Gastrocnemius medialis (tissue), 4 donors: ENCODE results near the gene MGAT5B. TPM values are rescaled to one million over a fixed set of nuclear protein-coding genes. Genes with fewer than 3 reads are reported as not detected.

Experiments used
- ATAC-seq, 2 donors: fragments of 150-250 bp; one replicate each; pipeline ENCODE4 v1.9.1; 2016
- DNase-seq, 2 donors: peaks; one replicate each; pipeline ENCODE4 v3.0.0-alpha.2; 2019
- H3K27ac ChIP-seq, 4 donors: fragments of 200-600 bp; sonication (generic); 1 replicate in 1 of 4; 2 replicates in 3 of 4; pipeline ENCODE4 v1.5.1; 2016 to 2018; ENCODE audit warnings: mild to moderate bottlenecking in 2 of 4, moderate library complexity in 1 of 4
- H3K27me3 ChIP-seq, 3 donors: fragments of 200-600 bp; sonication (generic) in 2 of 3; 1 replicate in 1 of 3; 2 replicates in 2 of 3; pipeline versions ENCODE4 v1.5.1 to v1.6.0; 2016 to 2019; ENCODE audit warnings: mild to moderate bottlenecking in 1 of 3, moderate library complexity in 1 of 3
- H3K36me3 ChIP-seq, 2 donors: fragments of 200-600 bp; sonication (generic) in 1 of 2; one replicate each; pipeline ENCODE4 v1.5.1; 2017 to 2018
- H3K4me1 ChIP-seq, 2 donors: fragments of 200-600 bp; sonication (generic) in 1 of 2; one replicate each; pipeline ENCODE4 v1.5.1; 2016 to 2017; ENCODE audit warnings: mild to moderate bottlenecking in 2 of 2
- H3K4me3 ChIP-seq, 4 donors: fragments of 200-600 bp; sonication (generic) in 3 of 4; 1 replicate in 1 of 4; 2 replicates in 3 of 4; pipeline ENCODE4 v1.5.1; 2016 to 2019; ENCODE audit warnings: mild to moderate bottlenecking in 2 of 4
- H3K9me3 ChIP-seq, 3 donors: fragments of 200-600 bp; sonication (generic) in 2 of 3; 1 replicate in 1 of 3; 2 replicates in 2 of 3; pipeline ENCODE4 v1.5.1; 2016 to 2019
- CTCF ChIP-seq, 5 experiments: fragments of 450-650 bp in 3 of 5; fragments of 200-600 bp in 2 of 5; sonication (generic) in 2 of 5; IDR thresholded peaks in 4 of 5; conservative IDR thresholded peaks in 1 of 5; 1 replicate in 4 of 5; 2 replicates in 1 of 5; pipeline ENCODE4 v1.5.1; 2016 to 2019; ENCODE audit warnings: antibody characterized with exemption in 5 of 5, mild to moderate bottlenecking in 3 of 5, moderate library complexity in 3 of 5
- POLR2A ChIP-seq, 2 donors: fragments of 450-650 bp; IDR thresholded peaks; one replicate each; pipeline ENCODE4 v1.6.1; 2017; ENCODE audit warnings: antibody characterized with exemption in 2 of 2, mild to moderate bottlenecking in 2 of 2, moderate library complexity in 2 of 2
- in situ Hi-C, 4 donors: fragments of 200-750 bp; cut with MboI; loops; one replicate each; pipeline versions ENCODE4 v1.15.0 to v1.8.0; 2017; ENCODE audit warnings: low sequenced_read_pairs in 4 of 4
- intact Hi-C: fragments of 100-400 bp; cut with DNase I; formaldehyde crosslinking; loops from one replicate; pipeline ENCODE4 v1.15.1; 2023; ENCODE audit warnings: low total_unique reads
- total RNA-seq, 4 donors: library from RNA; depleted of rRNA; stranded (reverse); fragments of >200 nt; gene quantifications; one replicate each; pipeline versions ENCODE4 v1.1.0 to v1.2.3, GENCODE V29; 2016

Gene MGAT5B
- total RNA-seq, 4 donors from 2014 or later = not detected

- Histone ChIP-seq H3K9me3 (no peaks in the 10 kb centered on the region), H3K27ac (no peak overlapping the region), H3K36me3 (no peaks in the 10 kb centered on the region), H3K4me3 (no peak overlapping the region), H3K27me3 (peaks cover 0 to 3% (median 0%) of the 10 kb centered on the region in 3 donors), H3K4me1 (no peaks in the 10 kb centered on the region)
- ATAC-seq (no peak), DNase-seq (no peak)
- TF ChIP-seq CTCF (IDR thresholded peaks at IDR 0.05 in 4 of 5, conservative IDR thresholded peaks at IDR 0.05 in 1 of 5) (no peak), POLR2A (IDR thresholded peaks at IDR 0.05) (no peak)
- intact Hi-C loops = no loop called here
- in situ Hi-C loops = no loop called here
Observed at GRCh38 chr17:76892329-76892728, 24.1 kb downstream of the MGAT5B start.

- no peak for DNase-seq
- H3K27ac ChIP-seq = no peak overlapping the region
- in situ Hi-C loops = no loop called here
- no peak for TF ChIP-seq CTCF (IDR thresholded peaks at IDR 0.05 in 4 of 5, conservative IDR thresholded peaks at IDR 0.05 in 1 of 5)
- TF ChIP-seq POLR2A (IDR thresholded peaks at IDR 0.05) = no peak
- H3K4me3 ChIP-seq = no peak overlapping the region
- no peaks in the 10 kb centered on the region for H3K36me3 ChIP-seq
- intact Hi-C loops = no loop called here
- ATAC-seq = no peak
- H3K4me1 ChIP-seq = no peaks in the 10 kb centered on the region
- no peaks in the 10 kb centered on the region for H3K9me3 ChIP-seq
- H3K27me3 ChIP-seq = no peaks in the 10 kb centered on the region
Observed at GRCh38 chr17:76893623-76894334, 25.6 kb downstream of the MGAT5B start.

GRCh38 chr17:76894842-76895241 is 26.6 kb downstream of the MGAT5B start:
- intact Hi-C loops = no loop called here
- TF ChIP-seq POLR2A (IDR thresholded peaks at IDR 0.05) = no peak
- no peak for TF ChIP-seq CTCF (IDR thresholded peaks at IDR 0.05 in 4 of 5, conservative IDR thresholded peaks at IDR 0.05 in 1 of 5)
- in situ Hi-C loops = no loop called here
- DNase-seq (no peak), ATAC-seq (no peak)
- H3K36me3 ChIP-seq = no peaks in the 10 kb centered on the region
- no peak overlapping the region for H3K4me3 ChIP-seq
- no peaks in the 10 kb centered on the region for H3K27me3 ChIP-seq
- H3K4me1 ChIP-seq = no peaks in the 10 kb centered on the region
- no peak overlapping the region for H3K27ac ChIP-seq
- H3K9me3 ChIP-seq = no peaks in the 10 kb centered on the region

GRCh38 chr17:76897023-76897422 is 28.8 kb downstream of the MGAT5B start:
- in situ Hi-C loops (no loop called here), intact Hi-C loops (no loop called here)
- Histone ChIP-seq H3K4me1 (no peaks in the 10 kb centered on the region), H3K4me3 (no peak overlapping the region), H3K27ac (no peak overlapping the region), H3K27me3 (no peaks in the 10 kb centered on the region), H3K9me3 (no peaks in the 10 kb centered on the region), H3K36me3 (no peaks in the 10 kb centered on the region)
- ATAC-seq (no peak), DNase-seq (no peak)
- TF ChIP-seq CTCF (IDR thresholded peaks at IDR 0.05 in 4 of 5, conservative IDR thresholded peaks at IDR 0.05 in 1 of 5) (no peak), POLR2A (IDR thresholded peaks at IDR 0.05) (no peak)

- H3K27ac ChIP-seq = no peak overlapping the region
- no peak overlapping the region for H3K4me3 ChIP-seq
- DNase-seq (no peak), ATAC-seq (no peak)
- no peaks in the 10 kb centered on the region for H3K27me3 ChIP-seq
- no peak for TF ChIP-seq POLR2A (IDR thresholded peaks at IDR 0.05)
- TF ChIP-seq CTCF (IDR thresholded peaks at IDR 0.05 in 4 of 5, conservative IDR thresholded peaks at IDR 0.05 in 1 of 5) = no peak
- H3K4me1 ChIP-seq = no peaks in the 10 kb centered on the region
- no peaks in the 10 kb centered on the region for H3K36me3 ChIP-seq
- H3K9me3 ChIP-seq = no peaks in the 10 kb centered on the region
- in situ Hi-C loops (no loop called here), intact Hi-C loops (no loop called here)
Observed at GRCh38 chr17:76899414-76899813, 31.2 kb downstream of the MGAT5B start.
